Measurements from ENCODE around the gene ADGRB2. TPM values are rescaled to one million over a fixed set of nuclear protein-coding genes. Genes with fewer than 3 reads are reported as not detected.

ADGRB2 gene
- polyA plus RNA-seq, 5 donors: 11.2 to 28.8 (median 16.6) TPM

GRCh38 chr1:31749785-31750735 is 14.1 kb downstream of the ADGRB2 start:
- DNase-seq: no peak

DNA sequence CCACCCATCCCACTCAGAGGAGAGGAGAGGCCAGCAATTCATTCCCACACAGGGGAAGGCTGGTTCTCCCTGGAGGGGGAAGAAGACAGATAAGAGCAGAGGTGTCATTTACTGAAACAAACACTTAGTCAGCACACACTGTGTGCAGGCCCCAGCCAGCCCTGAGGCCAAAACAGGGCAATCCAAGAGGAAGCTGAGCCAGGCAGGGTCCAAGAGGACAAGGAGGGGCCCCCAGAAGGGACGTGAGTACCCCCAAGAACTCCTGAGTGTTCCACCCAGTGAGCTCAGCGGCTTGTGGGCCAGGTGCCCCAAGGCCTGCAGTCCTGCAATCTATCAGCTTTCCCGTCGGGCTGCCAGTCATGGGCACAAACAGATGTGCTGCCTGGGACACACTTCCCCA is 15.8 kb downstream of the ADGRB2 start:
- no peak for DNase-seq

- DNase-seq: no peak
Measured at GRCh38 chr1:31747304-31747703, 16.8 kb downstream of the ADGRB2 start.

- DNase-seq: no peak
Measured at GRCh38 chr1:31746687-31747086, 17.5 kb downstream of the ADGRB2 start.

GRCh38 chr1:31745946-31746670 is 18.0 kb downstream of the ADGRB2 start:
- DNase-seq: no peak

DNA sequence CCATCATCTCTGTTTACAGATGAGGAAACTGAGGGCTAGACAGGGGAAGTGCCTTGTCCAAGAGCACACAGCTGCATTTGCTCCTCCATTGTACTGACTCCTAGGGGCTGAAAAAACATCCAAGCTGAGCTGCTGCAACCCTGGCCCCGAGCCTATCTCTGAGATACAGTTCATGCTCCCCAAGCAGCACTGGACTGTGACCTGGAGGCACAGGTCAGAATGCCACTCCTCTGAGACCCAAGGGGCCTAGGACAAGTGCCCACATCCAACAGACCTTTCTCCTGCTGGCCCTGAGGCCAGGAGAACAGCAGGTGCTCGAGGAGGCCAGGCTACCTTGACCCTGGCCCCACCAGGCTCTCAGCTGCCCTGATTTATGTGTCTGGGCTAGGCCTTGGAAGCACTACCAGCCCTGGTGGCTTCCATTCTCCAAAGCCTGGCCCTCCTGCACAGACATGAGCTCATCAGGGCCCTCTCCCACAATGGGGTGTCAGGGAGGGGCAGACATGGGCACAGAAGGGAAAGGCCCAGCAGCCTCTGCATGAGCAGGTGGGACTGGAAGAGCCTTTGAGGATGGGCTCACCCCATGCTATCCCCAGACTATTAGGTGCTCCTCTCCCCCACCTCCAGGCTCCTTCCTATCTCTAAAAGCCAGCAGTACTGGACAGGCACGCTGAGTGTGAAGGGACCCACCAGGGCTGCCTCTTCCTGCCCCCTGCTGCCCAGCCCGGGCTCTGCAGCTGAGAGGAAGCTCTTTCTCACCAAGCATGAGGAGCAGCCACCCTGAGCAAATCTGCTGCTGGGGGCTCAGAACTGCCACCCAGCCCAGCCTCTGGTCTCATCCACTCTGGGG is 18.8 kb downstream of the ADGRB2 start:
- no peak for DNase-seq

DNA sequence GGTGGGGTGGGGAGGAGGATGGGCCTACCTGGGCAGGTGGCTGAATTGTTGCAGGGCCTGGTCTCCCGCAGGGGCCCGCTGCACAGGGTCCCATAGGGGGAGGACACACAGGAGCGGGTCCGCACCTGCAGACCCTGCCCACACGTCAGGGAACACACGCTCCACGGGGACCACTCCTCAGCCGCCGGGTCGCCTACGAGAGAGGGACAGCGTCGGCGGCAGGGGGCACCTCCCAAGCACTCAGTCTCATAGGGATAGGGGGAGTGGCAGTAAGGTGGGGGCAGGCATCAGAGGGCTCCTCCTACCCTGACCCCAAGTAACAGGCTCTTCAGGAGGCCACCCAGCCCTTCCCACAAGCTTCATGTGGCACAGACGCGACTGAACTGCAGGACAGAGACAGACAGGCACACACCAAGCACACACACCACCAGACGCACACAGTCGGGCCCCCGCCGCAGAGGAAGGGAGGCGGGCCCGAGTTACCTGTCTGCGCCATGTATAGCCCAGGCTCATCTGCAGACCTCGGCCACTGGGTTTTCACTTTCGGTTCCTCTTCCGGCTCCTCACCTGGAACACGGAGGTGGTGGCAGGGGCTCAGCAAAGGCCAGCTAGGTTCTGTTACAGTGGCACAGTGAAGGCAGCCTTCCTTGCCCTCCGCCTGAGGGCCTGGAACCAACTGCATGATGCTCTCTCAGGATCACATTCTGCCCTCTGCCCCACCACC is 19.8 kb downstream of the ADGRB2 start:
- DNase-seq: no peak

- DNase-seq: no peak
Measured at GRCh38 chr1:31742462-31743212, 21.5 kb downstream of the ADGRB2 start.

DNA sequence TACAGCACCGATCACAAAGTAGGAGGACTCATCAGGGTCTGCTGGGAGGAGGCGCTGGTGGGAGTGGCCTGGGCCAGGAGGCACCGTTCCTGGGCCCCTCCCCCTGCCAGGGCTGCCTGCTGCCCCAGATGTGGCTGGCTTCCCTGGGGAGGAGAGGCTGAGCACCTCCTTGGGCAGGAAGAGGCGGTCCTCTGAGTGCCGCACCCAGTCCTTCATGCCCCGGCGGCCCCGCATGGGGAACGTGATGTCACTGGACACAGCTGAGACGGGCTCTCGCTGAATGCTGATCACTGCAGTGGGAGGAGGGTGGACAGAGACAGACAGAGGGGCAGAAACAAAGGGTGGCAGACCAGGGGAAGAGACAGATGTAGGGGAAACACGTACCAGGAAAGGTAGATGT is 24.8 kb downstream of the ADGRB2 start:
- DNase-seq: no peak

DNA sequence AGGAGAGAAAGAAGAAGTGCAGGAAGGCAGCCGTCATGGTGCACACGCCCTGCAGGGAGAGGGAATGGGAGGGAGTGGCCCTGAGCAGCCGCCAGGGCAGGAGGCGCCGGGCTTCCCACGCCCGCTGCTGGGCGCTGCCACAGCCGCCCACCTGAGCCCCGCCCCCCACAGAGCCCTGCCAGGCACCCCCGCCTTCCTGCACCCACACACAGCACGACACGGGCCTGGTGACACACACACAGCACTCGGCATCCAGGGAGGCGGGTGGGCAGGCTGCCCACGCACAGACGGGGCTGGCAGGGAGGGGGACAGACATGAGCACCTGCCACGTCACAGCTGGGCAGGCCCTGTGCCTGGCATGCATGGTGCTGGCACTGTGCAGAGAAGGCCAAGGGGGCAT is 27.5 kb downstream of the ADGRB2 start:
- no peak for DNase-seq

DNA sequence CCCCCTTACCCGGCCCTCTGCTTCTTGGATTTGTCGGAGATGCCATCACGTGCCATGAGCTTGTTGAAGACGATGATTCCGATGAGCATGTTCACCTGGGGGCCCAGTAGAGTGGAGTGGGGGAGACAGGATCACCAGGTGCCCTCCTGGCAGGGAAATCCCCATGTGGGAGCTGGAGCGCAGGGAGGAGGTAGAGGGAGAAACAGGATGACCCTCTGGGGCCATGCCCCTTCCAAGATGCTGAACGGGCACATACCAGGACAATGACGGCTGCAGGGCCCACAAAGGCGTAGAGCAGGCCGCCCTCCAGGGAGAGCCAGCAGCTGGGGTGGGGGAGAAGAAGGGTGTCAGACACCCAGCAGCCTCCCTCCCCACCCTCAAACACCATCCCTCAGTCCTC is 28.6 kb downstream of the ADGRB2 start:
- no peak for DNase-seq

- no peak for DNase-seq
Measured at GRCh38 chr1:31734582-31735107, 29.5 kb downstream of the ADGRB2 start.

- no peak for DNase-seq
Measured at GRCh38 chr1:31733389-31734219, 30.5 kb downstream of the ADGRB2 start.

GRCh38 chr1:31732751-31733289 is 31.3 kb downstream of the ADGRB2 start:
- no peak for DNase-seq

DNA sequence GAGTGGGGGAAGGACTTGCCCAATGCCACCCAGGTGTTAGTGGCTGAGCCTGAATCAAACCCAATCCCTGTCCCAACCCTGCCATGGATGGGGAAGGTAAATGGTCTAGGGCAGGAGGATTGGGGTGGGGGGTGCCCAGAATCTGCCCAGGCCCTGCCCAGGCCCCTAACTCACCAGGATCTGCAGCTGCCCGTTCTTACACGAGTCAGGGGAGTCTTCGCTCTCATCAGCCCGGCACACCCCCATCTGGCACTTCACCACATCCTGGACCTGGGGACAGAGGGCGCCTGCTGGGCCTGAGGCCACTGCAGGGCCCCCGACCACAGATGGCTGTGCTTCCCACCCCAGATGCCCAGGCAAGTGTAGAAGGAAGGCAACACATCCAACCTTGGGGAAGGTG is 31.8 kb downstream of the ADGRB2 start:
- no peak for DNase-seq

DNA sequence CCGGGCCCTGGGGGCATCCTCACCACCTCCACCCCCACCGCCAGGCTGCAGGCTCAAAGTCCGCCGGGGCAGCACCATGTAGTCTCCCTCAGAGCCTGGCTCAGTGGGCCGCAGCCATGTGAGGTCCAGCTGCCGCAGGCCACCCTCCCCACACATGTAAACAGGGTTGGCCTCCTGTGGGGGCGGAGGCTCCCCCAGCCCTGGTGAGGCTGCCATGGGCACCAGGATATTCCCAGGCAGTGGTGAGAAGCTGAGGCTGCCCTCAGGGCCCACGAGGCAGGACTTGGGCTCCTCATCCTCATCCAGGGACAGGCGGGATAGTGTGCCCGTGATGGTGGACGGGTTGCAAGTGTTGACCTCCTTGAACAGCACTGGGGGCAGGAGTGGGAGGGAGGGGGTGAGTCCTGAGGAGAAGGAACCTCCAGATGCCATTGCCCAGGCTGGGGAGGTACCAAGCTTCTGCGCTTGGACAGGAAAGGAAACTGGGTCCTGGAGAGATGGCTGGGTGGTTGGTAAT is 33.0 kb downstream of the ADGRB2 start:
- DNase-seq: no peak

GRCh38 chr1:31730336-31731048 is 33.6 kb downstream of the ADGRB2 start:
- no peak for DNase-seq

GRCh38 chr1:31727849-31728248 is 36.3 kb downstream of the ADGRB2 start:
- no peak for DNase-seq

Data from right lung (tissue), 5 donors.